Duodenal mucosa (tissue), 2 donors: Measurements from ENCODE around the gene C2CD4D.

Experiments used
- H3K27ac ChIP-seq: one replicate; pipeline ENCODE4 v1.7.0; 2013; ENCODE audit warnings: low read depth, low read length
- H3K27me3 ChIP-seq, 2 donors: one replicate each; pipeline ENCODE4 v1.7.0; 2013; ENCODE audit warnings: low read length in 2 of 2, control low read depth in 1 of 2; ENCODE audit not compliant: insufficient read depth in 2 of 2, control insufficient read depth in 1 of 2
- H3K36me3 ChIP-seq, 2 donors: one replicate each; pipeline ENCODE4 v1.7.0; 2013; ENCODE audit warnings: low read length in 2 of 2, control low read depth in 1 of 2; ENCODE audit not compliant: insufficient read depth in 2 of 2, control insufficient read depth in 1 of 2
- H3K4me1 ChIP-seq, 2 donors: one replicate each; pipeline ENCODE4 v1.7.0; 2013; ENCODE audit warnings: low read length in 2 of 2, control low read depth in 1 of 2; ENCODE audit not compliant: insufficient read depth in 2 of 2, control insufficient read depth in 1 of 2
- H3K4me3 ChIP-seq, 2 donors: one replicate each; pipeline ENCODE4 v1.7.0; 2013; ENCODE audit warnings: low read length in 2 of 2, low read depth in 1 of 2
- H3K9ac ChIP-seq, 2 donors: one replicate each; pipeline ENCODE4 v1.7.0; 2013; ENCODE audit warnings: low read length in 2 of 2, low read depth in 1 of 2
- H3K9me3 ChIP-seq, 2 donors: one replicate each; pipeline ENCODE4 v1.7.0; 2013; ENCODE audit warnings: low read length in 2 of 2, control low read depth in 1 of 2; ENCODE audit not compliant: control insufficient read depth in 1 of 2

The C2CD4D gene

DNA sequence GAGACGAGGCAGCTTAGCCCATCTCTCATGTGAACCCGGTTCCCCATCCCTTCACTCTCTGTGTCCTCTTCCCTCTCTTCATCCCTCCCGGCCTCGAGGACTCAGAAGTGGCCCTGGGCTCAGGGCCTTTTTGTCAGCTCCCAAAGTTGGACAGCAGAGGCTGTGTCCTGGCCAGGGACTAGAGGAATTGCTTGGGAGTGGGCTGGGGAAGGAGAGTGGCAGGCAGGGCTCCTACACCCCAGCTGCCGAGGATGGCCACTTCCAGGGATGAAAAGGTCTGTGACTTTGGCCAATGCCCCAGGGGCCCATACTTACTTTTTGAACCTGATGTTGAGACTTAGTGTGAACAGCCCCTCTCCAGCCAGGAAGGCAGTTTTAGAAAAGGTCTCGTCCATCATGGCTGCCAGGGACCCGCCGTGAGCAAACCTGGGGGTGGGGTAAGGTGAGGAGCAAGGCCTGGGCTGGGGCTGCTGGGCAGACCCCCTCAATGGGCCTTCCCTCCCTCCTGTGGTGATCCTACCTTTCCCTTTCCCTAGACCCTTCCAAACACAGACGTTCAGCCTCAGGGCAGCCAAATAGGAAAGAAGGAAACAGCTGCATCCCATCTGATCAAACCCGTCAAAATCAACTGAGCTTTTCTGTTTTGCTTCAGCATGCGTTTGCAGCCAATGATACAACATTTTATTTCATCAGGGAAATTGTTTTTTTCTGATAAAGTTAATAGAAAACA is 8.4 kb upstream of the C2CD4D start:
- Histone ChIP-seq H3K4me3 (no peak overlapping the region), H3K27me3 (no peaks in the 10 kb centered on the region), H3K36me3 (no peaks in the 10 kb centered on the region), H3K27ac (no peak overlapping the region), H3K4me1 (no peaks in the 10 kb centered on the region), H3K9me3 (no peaks in the 10 kb centered on the region), H3K9ac (no peak overlapping the region)

GRCh38 chr1:151846686-151847237 is 7.1 kb upstream of the C2CD4D start:
- Histone ChIP-seq H3K4me3 (no peak overlapping the region), H3K27ac (no peak overlapping the region), H3K9me3 (no peaks in the 10 kb centered on the region), H3K36me3 (no peaks in the 10 kb centered on the region), H3K4me1 (no peaks in the 10 kb centered on the region), H3K9ac (no peak overlapping the region), H3K27me3 (no peaks in the 10 kb centered on the region)

GRCh38 chr1:151846062-151846568 is 6.5 kb upstream of the C2CD4D start:
- Histone ChIP-seq H3K9me3 (no peaks in the 10 kb centered on the region), H3K36me3 (no peaks in the 10 kb centered on the region), H3K4me3 (no peak overlapping the region), H3K27ac (no peak overlapping the region), H3K4me1 (no peaks in the 10 kb centered on the region), H3K27me3 (no peaks in the 10 kb centered on the region), H3K9ac (no peak overlapping the region)

DNA sequence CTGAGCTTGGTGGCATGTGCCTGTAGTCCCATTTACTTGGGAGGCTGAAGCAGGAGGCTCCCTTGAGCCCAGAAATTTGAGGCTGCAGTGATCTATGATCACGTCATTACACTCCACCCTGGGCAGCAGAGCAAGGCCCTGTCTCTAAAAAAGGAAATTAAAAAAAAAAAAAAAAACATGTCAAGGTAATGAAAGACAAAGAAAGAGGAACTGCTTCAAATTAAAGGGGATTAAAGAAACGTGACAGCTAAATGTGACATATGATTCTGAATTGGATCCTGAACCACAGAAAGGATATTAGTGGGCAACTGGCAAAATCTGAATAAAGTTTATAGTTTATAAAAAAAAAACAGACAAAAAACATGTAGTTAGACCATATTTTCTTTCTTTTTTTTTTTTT is 3.8 kb upstream of the C2CD4D start:
- H3K27me3 ChIP-seq = no peaks in the 10 kb centered on the region
- peaks cover 14 to 19% of the 10 kb centered on the region in 2 donors for H3K4me1 ChIP-seq
- no peak overlapping the region for H3K27ac ChIP-seq

DNA sequence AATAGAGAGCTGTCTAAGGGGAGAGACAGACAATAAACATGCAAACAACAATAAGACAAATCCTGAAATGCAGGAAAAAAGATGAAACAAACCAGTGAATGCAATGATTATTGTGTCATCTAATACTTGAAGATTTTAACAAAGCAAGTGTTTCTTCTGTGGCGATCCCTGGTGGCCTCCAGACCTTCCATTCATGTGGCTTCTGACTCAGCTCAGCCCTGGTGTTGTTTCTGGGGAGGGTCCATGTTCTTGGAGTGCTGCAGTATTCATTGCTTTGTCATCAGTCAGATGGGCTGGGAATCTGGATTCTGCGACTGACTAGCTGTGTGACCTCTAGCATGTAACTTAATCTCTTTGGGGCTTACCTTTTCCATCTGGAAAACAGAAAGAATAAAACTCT is 1.5 kb upstream of the C2CD4D start:
- Histone ChIP-seq H3K9ac (no peak overlapping the region), H3K4me3 (no peak overlapping the region), H3K27me3 (no peaks in the 10 kb centered on the region), H3K27ac (no peak overlapping the region), H3K9me3 (no peaks in the 10 kb centered on the region), H3K4me1 (peaks cover 30 to 31% of the 10 kb centered on the region in 2 donors), H3K36me3 (no peaks in the 10 kb centered on the region)

More for the DNA sequence above, 3.8 kb upstream of the C2CD4D start:
- Histone ChIP-seq H3K36me3 (no peaks in the 10 kb centered on the region), H3K9me3 (no peaks in the 10 kb centered on the region), H3K4me3 (no peak overlapping the region), H3K9ac (no peak overlapping the region)

- Histone ChIP-seq H3K27me3 (no peaks in the 10 kb centered on the region), H3K36me3 (no peaks in the 10 kb centered on the region), H3K4me1 (peaks cover 36% of the 10 kb centered on the region in 2 donors), H3K9me3 (no peaks in the 10 kb centered on the region), H3K27ac (peak overlapping the region; percentile 86), H3K9ac (peak overlapping the region; percentile 75 to 89), H3K4me3 (peak overlapping the region; percentile 63 to 79)
These were observed 801 bp upstream of the C2CD4D start for GRCh38 chr1:151840421-151840820.

DNA sequence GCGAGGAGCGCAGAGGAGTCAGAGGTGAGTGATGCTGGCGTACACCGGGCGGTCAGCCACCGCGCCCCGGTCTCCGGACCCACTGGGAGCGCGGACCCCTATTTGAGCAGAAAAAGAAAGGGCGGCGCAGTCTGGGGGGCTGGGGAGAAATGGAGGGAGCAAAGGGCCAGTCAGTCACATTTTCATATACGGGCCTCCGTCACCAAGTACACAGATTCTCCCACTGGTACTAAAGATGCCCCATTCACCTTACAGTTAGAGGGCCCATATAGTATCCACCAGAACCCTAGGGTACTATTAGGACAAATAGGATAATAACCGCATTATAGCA is 573 bp downstream of the C2CD4D start:
- Histone ChIP-seq H3K27me3 (no peaks in the 10 kb centered on the region), H3K36me3 (no peaks in the 10 kb centered on the region), H3K9ac (peak overlapping the region; percentile 75 to 89), H3K4me1 (peaks cover 43 to 47% of the 10 kb centered on the region in 2 donors), H3K9me3 (no peaks in the 10 kb centered on the region), H3K27ac (peak overlapping the region; percentile 59), H3K4me3 (peak overlapping the region; percentile 63 to 79)

- H3K9ac ChIP-seq = no peak overlapping the region
These were observed 1.2 kb downstream of the C2CD4D start for GRCh38 chr1:151838222-151839081.

DNA sequence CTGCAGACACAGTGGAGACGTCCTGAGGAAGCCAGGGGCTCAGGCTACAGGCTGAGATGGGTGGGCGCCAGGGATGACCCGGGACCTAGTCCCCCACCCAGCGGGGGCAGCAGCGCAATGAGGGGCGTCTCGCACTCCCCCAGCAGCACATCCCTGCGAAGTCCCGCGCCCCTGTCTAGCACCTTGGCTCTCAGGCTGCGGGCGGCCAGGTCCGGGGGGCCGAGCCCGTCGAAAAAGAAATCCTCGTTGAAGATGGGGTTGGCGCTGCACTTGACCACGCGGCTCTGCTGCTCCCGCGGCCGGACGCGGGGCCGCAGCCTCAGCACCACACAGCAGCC is 1.8 kb downstream of the C2CD4D start:
- Histone ChIP-seq H3K9ac (no peak overlapping the region), H3K27me3 (no peaks in the 10 kb centered on the region), H3K36me3 (no peaks in the 10 kb centered on the region), H3K9me3 (no peaks in the 10 kb centered on the region), H3K4me3 (no peak overlapping the region), H3K27ac (no peak overlapping the region), H3K4me1 (peaks cover 54 to 56% of the 10 kb centered on the region in 2 donors)

More at GRCh38 chr1:151838222-151839081, 1.2 kb downstream of the C2CD4D start:
- Histone ChIP-seq H3K36me3 (no peaks in the 10 kb centered on the region), H3K4me1 (peaks cover 49 to 52% of the 10 kb centered on the region in 2 donors), H3K4me3 (peak overlapping the region; percentile 63 to 79), H3K27me3 (no peaks in the 10 kb centered on the region), H3K9me3 (no peaks in the 10 kb centered on the region), H3K27ac (no peak overlapping the region)

DNA sequence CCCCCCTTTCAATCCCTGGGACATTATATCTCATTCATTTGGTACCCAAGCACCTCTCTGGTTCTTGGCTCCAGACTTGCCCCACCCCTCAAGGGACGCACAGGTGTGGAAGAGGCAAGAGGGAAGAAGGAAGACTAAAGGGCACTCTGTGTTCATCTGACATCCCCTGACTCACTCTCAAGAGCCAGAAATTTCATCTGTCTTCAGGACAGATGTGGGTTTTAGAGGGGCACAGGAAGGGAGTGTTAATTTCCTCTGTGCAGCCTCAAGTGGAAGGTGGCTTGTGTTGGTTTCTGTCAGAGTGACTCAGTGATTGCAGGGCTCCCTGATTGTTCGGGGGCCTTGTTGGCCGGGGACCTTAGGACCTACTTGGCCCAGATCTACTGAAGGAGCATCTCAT is 2.4 kb downstream of the C2CD4D start:
- no peaks in the 10 kb centered on the region for H3K27me3 ChIP-seq
- H3K27ac ChIP-seq = peak overlapping the region; percentile 48
- no peak overlapping the region for H3K4me3 ChIP-seq
- H3K9me3 ChIP-seq = no peaks in the 10 kb centered on the region
- H3K36me3 ChIP-seq = no peaks in the 10 kb centered on the region
- H3K9ac ChIP-seq = peak overlapping the region in 1 of 2 donors; percentile 18
- H3K4me1 ChIP-seq = peaks cover 59 to 63% of the 10 kb centered on the region in 2 donors
